Ishikawa (cell line): ENCODE measurements around the gene MAP7.

ENCODE experiments used
- CEBPB ChIP-seq: IDR thresholded peaks from 2 replicates; pipeline ENCODE4 v1.6.1; 2012
- CREB1 ChIP-seq: IDR thresholded peaks from 2 replicates; pipeline ENCODE4 v1.6.1; 2012; ENCODE audit warnings: low read depth
- EGR1 ChIP-seq: IDR thresholded peaks from 2 replicates; pipeline ENCODE4 v1.6.1; 2012
- EP300 ChIP-seq: IDR thresholded peaks from 2 replicates; pipeline ENCODE4 v1.6.1; 2012; ENCODE audit warnings: borderline replicate concordance
- FOXM1 ChIP-seq: IDR thresholded peaks from 2 replicates; pipeline ENCODE4 v1.6.1; 2012; ENCODE audit warnings: low read depth, borderline replicate concordance
- MAX ChIP-seq: IDR thresholded peaks from 2 replicates; pipeline ENCODE4 v1.6.1; 2012
- NFIC ChIP-seq: IDR thresholded peaks from 2 replicates; pipeline ENCODE4 v1.6.1; 2012
- RAD21 ChIP-seq: IDR thresholded peaks from 2 replicates; pipeline ENCODE4 v1.6.1; 2012; ENCODE audit warnings: low read depth
- REST ChIP-seq: IDR thresholded peaks from 2 replicates; pipeline ENCODE4 v1.6.1; 2012; ENCODE audit warnings: low read depth, mild to moderate bottlenecking
- TAF1 ChIP-seq: IDR thresholded peaks from 2 replicates; pipeline ENCODE4 v1.6.1; 2012; ENCODE audit warnings: low read depth, mild to moderate bottlenecking
- TCF12 ChIP-seq: IDR thresholded peaks from 2 replicates; pipeline ENCODE4 v1.6.1; 2012; ENCODE audit warnings: low read depth
- TEAD4 ChIP-seq: IDR thresholded peaks from 2 replicates; pipeline ENCODE4 v1.6.1; 2012
- YY1 ChIP-seq: IDR thresholded peaks from 2 replicates; pipeline ENCODE4 v1.6.1; 2012; ENCODE audit warnings: low read depth
- ZBTB7A ChIP-seq: IDR thresholded peaks from 2 replicates; pipeline ENCODE4 v1.6.1; 2012; ENCODE audit warnings: low read depth
- TF ChIP-seq, protein P1 (sequence below): IDR thresholded peaks from 2 replicates; pipeline ENCODE4 v1.6.1; 2012

The MAP7 gene

DNA sequence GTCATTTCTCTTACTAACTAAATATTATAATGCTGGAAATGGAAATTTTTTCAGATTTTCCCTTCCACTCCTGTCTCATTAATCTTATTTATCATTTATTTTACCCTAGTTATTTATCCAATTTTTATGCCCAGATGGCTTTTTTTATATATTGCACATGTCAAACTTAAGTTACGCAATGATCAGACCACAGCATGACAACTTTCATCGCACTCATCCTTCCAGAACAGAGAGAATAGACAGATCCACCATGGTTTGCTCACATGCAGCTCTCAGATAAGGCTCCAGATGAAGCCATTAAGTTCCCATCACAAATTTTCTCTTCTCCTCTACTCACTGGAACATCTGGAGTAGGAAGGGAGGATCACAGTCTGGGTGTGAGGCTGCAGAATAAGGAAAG is 48.7 kb downstream of the MAP7 start:
- TF ChIP-seq TAF1 (no peak), CEBPB (0 out of 2 replicates have a peak, but pooled peaks have one; percentile 40), REST (no peak), TEAD4 (no peak)

DNA sequence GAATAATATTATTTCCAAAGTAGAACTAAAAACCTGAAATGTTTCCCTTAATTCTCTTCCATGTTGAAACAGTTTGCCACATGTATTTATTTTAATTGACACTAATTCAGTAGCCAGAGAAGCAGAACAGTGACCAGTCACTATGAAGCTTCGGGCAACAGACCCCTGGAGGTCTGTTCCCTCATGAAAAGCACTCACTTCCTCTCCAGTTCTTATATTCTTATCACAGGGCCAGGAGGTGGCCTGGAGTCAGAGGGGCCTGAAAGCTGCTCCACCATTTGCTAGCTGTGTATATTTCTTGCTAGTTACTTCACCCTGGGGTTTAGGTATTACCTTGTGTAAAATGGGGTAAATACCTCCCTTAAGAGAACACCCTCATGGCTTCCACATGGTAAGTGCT is 49.1 kb downstream of the MAP7 start:
- TF ChIP-seq EGR1, result no peak
- TF ChIP-seq MAX, result no peak
- TF ChIP-seq RAD21, result no peak
- TF ChIP-seq NFIC, result no peak
- no peak for TF ChIP-seq TEAD4
- TF ChIP-seq ZBTB7A, result no peak
- no peak for TF ChIP-seq CREB1
- TF ChIP-seq, protein P1, sequence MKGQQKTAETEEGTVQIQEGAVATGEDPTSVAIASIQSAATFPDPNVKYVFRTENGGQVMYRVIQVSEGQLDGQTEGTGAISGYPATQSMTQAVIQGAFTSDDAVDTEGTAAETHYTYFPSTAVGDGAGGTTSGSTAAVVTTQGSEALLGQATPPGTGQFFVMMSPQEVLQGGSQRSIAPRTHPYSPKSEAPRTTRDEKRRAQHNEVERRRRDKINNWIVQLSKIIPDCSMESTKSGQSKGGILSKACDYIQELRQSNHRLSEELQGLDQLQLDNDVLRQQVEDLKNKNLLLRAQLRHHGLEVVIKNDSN, result no peak
- TF ChIP-seq TCF12, result no peak
- TF ChIP-seq FOXM1, result no peak
- no peak for TF ChIP-seq CEBPB
- TF ChIP-seq REST, result no peak
- TF ChIP-seq YY1, result no peak
- no peak for TF ChIP-seq EP300

- TF ChIP-seq CREB1 (no peak), ZBTB7A (no peak), REST (no peak), YY1 (no peak), FOXM1 (no peak)
These were observed 49.8 kb downstream of the MAP7 start for GRCh38 chr6:136500414-136500813.

GRCh38 chr6:136499370-136499769 is 50.9 kb downstream of the MAP7 start:
- TF ChIP-seq, protein P1, result no peak
- TF ChIP-seq EP300, result no peak
- no peak for TF ChIP-seq NFIC
- no peak for TF ChIP-seq TCF12
- no peak for TF ChIP-seq RAD21
- no peak for TF ChIP-seq REST
- no peak for TF ChIP-seq ZBTB7A
- no peak for TF ChIP-seq YY1
- no peak for TF ChIP-seq TEAD4
- no peak for TF ChIP-seq EGR1
- TF ChIP-seq TAF1, result no peak
- no peak for TF ChIP-seq CREB1
- no peak for TF ChIP-seq CEBPB
- TF ChIP-seq FOXM1, result no peak
- TF ChIP-seq MAX, result no peak
